Kidney glomerular epithelial cell (primary cell): ENCODE data around the gene EHD1.

ENCODE experiments used
- DNase-seq: peaks from one replicate; lab custom pipeline; 2025; lab: John Stamatoyannopoulos, UW

EHD1 gene

DNA sequence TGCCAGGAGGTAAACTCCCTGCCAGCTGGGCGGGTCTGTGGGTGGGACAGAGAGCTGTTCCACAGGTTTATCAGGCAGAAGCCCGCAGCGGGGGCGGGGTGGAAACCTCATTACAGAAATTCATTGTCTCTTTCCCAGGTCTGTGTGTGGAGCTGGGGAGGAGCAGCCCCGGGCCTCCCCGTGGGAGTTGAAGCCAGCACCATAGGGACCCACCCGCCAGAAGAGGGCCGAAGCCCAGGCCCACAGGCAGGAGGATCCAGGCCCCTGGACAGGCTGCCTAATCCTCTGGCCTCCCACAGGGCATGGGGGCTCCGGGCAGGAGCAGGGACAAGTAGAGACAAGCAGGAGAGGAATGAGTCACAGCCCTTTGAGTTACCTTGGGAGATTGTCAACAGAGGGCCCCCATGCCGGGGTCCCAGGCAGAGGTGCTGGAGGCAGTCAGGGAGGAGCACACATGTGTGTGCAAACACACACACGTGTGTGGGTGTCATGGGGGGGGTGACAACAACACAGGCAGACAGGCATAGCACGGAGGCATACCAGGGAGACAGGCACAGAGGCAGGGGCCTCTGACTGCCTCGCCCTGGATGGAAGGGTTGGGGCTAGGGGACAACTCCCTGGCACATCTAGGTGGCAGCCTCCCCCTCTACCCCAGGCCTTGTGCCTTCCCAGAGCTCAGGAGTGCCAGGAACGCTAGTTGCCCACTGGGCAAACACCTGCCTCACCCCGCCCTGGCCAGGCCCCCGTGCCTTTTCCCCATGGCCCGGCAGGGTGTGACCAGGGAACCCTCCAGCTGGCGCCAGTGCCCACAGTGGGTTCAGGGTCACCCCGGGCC, 35.4 kb downstream of the EHD1 start:
- no peak for DNase-seq

DNA sequence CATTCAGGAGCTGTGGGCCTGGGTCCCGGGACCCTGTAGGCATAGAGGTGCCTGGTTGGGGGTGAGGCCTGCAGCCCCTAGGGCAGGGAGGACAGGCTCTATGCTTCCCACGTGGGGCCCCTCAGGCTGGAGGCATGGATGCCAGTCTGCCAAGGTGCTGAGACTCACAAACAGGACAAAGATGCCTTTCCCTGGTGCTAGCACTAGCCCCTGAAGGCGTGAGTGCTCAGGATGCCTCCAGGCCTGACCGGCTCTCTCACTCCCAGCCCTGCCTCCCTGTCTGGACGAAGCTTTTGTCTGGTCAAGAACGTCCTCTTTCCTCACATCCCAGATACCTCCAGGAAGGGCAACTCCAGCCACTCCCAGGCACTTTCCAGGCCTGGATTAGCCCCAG, 36.1 kb downstream of the EHD1 start:
- DNase-seq: no peak

DNA sequence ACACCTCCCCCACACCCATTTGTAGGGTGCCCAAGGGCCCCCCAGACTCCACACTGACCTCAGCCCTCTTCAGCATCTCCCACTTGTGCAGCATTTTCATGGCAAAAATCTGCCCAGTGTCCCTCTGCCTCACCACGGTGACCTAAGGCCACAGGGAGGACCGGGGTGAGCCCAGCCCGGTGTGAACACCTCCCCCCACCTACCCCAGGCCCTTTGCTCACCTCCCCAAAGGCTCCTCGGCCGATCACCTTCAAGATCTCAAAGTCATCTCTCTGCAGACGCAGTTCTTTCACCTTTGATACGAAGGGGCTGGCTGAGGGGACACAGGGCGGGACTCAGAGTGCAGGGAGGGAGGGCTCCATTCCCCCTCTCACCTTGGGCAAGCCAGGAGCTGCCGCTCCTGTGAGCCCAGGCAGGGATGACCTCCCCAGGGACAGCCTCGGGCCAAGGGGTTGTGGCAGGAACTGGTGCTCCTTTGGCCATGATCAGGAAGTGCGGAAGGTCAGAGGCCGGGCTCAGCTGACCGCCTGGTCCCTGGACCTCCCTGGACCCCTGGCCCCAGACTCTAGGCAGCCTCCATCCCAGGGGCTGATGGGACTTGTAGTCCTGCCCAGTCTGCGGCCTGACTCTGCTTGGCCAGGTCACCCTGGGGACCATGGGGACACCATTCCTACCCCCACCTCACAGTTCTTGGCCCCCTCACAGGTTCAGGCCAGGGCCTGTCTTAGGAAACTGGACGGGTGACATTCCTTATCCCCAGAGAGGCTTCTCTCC, 36.6 kb downstream of the EHD1 start:
- DNase-seq: no peak

DNA sequence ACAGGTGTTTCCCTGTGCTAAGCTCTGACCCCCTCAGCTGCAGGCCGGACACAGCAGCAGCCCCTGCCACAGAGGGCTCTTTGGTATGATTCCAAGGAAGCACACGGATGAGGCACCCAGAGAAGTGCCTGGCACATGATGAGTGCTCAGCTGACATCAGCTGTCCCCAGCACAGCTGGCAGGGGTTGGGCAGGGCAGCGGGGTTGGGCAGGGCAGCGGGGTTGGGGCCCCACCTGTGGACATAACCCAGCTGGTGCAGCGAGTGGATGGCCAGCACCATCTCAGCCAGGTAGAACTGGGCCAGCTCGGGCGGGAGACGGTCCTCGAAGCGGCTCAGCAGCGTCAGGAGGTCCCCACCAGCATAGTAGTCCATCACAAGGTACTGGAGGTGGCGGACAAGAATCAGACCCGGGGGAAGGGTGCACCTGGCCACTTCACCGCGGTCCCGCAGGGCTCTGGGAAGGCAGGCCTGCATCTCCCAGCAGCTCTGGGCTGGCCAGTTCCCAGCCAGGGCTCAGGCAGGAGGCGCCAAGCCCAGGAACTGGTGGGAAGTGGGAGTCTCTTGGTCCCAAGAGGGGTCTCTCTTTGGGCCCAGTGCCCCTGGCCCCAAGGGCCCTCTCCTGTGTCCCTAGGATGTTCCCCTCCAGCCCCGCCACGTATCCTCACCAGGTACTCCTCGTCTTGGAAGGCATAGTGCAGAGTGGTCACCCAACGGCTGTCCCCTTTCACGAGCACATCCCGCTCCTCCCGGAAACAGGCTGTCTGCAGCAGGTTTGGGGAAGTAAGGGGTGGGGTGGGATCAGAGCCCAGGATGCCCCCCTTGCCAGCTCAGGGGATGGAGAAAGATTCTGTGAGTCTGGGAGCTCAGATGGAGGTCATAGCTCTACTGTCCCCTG, 38.3 kb downstream of the EHD1 start:
- no peak for DNase-seq

DNA sequence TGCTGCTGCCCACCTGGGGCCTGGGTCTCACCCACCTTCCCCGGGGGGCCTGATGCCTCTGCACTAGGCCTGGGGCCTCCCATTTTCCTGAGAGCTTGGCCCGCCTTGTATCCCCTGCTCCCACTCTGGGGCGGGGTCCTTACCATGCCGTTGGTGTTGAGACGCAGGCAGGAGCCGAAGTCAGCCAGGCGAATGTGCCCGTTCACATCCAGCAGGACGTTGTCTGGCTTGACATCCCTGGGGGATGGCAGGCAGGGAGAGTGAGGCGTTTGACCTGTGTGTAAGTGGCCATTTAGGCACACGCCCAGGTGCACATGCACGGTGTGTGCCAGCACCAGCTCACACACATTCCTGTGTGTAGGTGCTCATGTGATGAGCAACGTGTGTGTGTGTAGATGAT, 39.1 kb downstream of the EHD1 start:
- no peak for DNase-seq

DNA sequence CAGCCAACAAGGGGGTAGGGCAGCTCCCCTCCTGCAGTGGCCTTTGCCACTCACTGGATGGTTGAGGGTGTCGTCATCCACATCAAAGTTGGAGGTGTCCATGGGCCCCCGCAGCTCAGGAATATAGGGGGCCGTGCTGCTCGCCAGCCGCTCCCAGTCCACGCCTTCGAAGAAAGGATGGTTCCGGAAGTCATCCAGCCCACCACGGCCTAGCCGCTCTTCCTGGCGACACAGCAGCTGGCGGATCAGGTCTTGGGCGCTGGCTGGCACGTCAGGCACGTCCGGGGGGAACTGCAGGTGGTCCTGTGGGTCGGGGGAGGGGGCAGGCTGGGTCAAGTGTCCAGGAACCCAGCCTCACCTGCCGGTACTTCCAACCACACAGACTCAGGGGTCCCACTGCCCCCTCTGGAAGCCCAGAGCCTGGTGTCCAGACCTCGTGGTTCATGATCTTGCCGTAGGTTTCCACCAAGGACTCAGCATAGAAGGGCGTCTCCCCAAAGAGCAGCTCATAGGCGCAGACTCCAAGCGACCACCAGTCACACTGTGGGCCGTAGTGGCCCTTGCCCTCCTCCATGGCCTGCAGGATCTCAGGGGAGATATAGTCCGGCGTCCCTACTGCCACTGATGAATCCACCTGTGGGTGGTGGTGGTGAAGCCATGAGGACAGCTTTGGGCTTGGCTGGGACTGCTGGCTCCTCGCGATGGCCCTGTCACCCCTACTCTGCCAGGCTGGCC, 39.7 kb downstream of the EHD1 start:
- DNase-seq: no peak

DNA sequence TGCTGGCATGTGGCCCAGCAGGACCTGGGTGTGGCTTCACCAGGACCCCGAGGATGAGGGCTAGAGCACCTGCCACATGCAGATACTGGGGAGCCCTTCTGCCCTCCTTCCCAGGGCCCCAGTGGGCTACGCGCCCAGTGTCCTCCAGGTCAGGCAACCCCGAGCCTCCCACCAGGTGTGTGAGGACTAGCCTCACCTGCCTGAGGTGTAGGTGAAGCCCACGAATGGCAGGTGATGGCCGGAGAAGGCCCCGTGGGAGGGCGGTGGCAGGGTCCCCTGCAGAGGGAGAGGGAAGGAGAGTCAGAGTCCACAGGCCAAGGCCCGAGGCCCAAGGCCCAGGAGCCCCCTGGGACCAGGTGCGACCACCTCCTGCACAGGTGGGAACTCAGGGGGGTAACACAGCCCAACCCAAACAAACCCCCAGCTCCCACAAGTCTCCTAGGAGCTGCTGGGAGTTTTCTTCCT, 40.5 kb downstream of the EHD1 start:
- no peak for DNase-seq

DNA sequence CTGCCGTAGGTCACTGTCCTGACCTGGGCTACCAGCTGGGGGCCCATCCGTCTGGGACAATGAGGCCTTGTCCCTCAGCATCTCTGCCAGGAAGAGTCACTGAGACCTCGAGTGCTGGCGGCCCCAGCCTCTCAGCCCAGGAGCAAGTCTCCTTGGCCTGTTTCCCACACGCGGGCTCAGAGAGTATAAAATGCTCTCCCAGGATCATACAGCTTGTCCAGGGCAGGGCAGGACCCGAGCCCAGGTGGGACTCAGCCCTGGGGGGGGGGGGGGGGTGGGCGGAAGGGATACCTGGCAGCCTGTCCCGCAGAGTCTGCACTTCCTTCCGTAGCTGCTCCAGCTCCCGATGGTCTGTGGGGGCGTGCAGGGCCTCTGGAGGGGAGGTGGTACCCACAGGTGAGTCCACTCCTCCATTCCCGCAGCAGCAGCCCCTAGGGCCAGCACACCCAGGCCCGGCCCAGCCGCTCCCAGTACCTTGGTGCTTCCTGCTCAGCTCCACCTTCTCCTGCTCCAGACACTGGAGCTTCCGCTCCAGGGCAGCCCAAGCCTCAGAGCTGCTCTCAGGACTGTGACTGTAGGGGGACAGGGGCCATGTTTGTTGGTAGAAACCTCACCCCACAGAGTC, 41.9 kb downstream of the EHD1 start:
- no peak for DNase-seq

DNA sequence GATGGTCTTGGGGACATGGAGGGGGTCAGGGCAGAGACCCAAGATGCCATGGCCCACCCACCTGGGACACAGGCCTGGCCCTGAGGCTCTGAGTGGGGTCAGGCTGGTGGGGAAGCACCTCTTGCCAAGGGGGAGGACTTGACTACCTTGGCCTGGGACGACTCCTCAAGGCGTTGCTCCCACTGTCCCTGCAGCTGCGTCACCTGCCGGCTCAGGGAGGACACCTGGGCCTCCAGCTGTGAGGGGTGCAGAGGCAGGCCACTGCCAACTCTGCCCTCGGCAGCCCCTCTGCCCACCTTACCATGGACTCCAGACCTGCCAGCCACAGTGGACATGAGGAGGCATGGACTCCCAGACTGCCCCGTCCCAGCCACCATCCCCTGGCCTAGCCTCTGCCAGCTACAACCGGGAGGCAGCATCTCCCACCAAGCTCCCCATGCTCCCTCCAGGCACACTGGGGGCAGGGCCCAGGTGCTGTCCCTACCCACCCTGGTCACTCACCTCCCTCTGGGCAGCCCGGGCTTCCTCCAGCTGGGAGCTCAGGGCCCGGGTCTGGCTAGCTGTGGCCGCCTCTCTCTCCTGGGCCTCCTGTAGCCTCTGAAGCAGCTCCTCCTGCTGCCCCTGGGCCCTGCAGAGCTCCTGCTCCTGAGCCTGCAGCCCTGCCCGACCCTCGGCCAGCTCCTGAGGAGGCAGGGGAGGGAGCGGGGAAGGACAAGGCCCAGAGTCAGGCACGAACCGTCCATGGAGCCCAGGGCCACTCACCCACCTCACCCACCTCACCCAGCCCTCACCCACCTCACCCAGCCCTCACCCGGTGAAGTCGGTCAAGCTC, 42.6 kb downstream of the EHD1 start:
- DNase-seq: no peak

DNA sequence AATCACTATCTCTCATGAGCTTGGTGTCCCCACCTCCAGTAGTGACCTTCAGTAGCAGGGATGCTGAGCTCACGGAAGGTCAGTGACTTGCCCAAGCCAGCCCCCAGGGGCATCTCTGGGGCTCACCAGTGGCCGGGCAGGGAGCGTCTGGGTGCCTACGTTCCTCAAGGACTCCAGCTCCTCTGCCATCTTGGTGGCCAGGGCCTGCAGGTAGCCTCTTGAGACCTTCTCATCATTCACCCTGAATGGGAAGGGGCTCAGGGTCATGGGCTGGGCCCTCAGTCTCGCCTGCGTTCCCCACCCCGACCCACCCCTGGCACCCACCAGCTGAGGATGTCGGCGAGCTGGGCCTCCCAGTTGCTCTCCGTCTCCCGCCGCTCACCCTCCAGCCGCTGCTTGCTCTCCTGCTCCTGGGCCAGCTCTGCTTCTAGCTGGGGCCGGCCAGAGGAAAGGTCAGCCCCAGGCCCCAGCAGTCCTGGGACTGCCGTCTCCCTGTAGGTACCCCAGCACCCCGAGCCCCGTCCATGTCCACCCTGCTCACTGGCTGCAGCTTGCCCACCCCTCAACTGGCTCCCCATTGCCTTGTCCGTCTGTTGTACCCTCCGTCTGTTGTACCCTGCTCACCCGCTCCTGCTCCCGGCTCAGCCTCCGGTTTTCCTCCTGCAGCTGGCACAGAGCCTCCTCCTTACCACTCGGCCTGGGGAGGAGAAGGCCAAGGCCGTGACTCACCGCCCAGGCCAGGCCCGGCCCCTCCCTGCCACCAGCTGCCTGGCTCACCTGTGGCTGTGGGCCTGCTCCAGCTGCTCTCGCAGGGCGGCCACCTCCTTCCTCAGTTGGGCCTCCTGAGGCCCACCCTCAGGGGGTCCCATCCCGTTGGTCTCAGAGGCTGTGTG, 43.5 kb downstream of the EHD1 start:
- peak; percentile 19 for DNase-seq

DNA sequence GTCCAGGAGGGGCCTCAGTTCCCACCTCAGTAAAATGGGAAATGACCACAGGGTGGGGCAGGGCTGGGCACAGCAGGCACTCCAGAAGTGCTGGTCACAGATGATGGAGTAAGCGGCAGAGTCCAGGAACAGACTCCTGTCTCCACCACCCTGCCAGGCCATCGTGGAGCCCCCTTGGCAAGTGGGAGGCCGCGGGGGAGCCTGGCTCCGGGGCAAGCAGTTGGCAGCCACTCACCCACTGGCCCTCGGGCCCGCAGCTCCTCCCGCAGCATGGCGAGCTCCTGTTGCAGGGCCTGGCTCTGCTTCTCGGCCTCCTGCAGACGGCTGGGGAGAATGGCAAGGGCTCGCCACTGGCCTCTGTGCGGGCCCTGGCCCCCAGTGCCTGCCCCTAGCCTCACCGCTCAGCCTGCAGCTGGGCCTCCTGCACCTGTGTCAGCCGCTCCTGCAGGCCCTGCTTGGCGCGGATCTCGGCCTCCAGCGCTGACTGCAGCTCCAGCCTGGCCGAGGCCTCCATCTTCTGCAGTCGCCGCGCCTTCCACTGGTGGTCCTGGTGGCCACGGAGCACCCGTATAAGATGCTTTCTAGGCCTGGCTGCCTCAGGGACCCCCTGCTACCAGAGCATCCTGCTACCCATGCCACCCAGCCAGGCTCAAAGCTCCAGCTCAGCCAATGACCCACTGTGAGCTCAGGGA, 44.2 kb downstream of the EHD1 start:
- DNase-seq: no peak

DNA sequence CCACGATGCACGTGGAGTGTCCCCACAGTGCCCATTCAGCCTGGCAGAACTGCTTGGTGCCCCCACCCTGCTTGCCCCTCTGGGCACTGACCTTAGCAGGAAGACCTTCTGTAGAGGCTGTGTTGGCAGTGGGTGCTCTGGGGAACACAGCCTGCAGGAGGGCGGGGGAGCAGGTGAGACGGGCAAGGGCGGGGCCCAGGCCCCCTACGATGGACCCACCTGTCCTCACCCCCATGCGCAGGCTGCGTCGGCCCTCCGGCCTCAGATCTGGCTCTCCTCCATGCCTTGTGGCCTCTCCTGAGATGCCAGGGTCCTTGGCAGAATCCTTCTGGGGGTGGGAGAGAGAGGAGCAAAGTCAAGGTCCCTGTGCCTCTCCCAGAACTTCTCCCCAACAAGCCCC, 44.9 kb downstream of the EHD1 start:
- DNase-seq: no peak

DNA sequence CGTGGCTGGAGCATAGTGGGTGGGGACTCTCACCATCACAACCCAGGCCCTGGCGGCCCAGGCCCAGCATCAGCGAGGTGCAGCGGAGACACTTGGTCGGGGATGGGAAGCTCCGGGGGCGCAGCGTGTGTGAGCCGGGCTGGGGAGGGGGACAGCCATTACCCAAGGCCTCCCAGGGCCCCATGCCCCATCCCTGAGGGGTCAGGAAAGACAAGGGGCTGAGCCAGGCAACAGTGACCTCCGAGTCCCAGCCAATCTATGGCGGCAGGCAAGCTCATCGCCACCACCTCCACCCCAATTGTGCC, 45.3 kb downstream of the EHD1 start:
- no peak for DNase-seq

DNA sequence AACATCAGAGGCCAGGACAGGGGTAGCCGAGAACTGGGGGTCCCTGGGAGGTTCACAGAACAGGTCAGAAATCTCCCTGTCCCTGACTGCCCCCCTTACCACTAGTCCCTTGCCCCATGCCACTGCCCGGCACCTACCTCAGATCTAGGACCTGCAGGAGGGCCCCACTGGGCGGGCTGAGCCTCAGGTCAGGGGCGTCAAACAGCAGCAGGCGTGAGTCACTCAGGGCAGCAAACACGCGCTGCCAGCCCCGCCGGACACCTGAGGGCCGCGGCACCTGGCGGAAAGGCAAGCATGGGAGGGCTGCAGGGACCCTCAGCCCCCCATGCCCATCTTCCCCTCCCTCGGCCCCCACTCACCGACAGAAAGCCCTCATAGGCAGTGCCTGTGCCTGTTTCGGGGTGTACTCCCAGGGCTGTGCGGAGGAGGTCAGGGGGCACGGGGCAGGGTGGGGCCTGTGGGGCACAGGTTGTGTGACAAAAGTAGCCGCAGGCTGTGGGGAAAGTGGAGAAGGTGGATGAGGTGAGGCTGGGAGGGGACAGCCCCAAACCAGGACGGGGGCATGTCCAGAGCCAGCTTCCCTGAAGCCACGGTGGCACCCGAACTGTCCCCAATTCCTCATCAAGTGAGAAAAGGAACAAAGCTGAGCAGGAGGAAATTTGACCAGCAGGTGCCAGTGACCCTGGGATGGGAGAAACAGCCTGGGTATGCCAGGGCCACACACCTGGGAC, 45.8 kb downstream of the EHD1 start:
- DNase-seq: no peak

DNA sequence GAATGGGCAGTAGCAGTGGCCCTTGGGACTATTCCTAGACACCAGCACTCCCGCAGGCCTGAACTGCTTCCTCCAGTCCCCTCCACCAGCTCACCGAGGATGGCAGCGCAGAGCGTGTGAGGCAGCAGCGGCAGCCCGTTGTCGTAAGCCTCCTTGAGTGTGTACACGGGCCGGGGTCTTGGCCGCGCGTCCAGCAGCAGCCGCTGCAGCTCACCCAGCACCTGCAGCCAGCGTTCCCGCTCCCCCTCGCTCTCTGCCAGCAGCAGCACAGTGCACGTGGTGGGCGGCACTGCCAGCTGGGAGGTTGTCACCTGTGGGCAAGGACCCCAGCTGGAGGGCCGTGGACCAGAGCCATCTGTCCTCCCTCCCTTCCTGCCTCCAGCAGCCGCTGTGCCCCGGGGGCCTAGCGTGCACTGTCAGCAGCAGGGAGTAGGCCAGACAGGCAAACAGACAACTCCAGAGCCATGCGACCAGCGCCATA, 47.0 kb downstream of the EHD1 start:
- DNase-seq: no peak

DNA sequence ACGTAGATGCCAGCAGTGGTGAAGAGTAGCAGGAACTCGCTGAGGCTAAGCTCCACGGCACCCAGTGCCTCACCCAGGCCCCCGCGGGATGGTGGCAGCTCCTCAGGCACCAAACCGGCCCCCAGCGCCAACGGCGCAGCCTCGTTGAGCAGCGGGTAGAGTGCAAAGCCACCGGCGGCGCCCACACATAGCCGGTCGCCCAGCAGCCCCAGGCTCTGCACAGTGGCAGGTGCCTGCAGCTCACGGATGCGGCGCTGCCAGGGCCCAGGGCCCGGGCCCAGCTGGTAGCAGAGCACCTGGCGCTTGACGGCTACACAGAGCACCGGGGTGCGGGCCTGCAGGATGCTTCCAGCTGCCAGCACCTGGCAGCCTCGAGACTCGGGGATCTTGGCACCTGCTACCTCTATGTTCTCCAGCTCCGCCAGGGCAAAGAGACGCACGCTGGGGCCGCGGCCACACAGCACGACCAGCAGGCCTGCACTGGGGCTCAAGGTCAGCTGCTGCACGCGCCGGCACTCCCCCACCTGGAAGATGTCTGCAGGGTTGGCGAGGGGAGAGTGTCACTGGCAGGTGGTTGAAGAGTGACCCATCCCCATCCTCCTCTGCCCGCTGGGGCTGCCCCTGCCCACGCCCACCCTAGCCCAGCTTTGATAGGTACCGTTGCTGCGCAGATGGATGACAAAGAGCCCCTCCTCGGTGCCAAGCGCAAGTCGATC, 48.7 kb downstream of the EHD1 start:
- DNase-seq: no peak

DNA sequence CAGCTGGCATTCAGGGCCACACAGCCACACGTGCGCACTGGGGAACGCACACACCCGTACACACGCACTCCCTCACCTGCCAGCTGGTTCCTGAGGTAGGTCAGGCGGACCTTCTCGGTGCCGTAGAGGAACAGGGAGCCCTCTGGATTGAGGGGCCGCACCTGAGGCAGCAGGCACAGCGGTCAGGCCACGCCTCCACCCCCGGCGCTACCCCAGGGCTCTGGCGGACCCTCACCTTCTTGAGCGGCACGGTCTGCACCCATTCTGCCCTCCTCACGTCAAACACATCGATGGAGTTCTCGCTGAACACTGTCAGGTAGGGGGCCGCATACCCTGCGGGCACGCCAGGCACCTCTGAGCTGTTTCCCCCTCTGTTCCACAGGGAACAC, 51.0 kb downstream of the EHD1 start:
- DNase-seq: no peak
